GM21723 (cell line): ENCODE data around the gene RSBN1L.

Experiments
- ATAC-seq: cut with Tn5 transposase; IDR thresholded peaks from one replicate; pipeline ENCODE4 v1.9.1; 2021; ENCODE audit warnings: mild to moderate bottlenecking, moderate library complexity; ENCODE audit not compliant: unreplicated experiment

RSBN1L gene

DNA sequence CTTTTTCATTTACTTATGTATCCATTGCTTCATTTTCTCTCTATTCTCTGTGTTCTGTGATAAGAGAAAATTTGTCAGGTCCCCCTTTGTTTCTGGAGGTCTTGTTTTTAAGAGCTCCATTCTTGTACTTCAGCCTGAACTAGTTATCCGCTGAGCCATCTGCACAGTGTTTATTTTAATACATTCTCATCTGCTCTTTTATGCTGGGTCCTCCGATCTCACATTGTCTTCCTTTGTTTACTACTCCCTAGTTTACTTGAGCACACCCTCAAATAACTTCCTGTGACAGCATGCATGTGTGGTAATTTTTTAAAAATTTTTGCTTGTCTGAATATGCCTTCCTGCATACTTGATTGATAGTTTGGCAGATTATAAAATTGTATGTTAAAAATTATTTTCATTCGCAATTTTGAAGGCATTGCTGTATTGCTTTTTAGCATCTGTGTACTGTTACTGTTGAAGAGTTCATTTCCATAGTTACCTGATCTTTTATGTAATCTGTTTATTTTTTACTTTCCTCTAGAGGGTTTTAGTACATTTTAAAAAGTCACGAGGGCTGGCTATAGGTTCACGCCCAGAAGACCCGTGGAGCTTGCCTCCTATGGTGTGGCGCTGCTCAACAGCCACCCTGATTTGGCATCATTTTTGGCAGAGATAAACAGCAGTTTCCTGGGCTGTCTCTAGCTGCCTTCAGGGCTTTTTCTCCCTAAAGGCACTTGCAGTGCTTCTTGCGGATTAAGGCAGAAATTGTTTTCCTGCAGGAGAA lies 31.9 kb downstream of the RSBN1L start:
- ATAC-seq, result no peak

DNA sequence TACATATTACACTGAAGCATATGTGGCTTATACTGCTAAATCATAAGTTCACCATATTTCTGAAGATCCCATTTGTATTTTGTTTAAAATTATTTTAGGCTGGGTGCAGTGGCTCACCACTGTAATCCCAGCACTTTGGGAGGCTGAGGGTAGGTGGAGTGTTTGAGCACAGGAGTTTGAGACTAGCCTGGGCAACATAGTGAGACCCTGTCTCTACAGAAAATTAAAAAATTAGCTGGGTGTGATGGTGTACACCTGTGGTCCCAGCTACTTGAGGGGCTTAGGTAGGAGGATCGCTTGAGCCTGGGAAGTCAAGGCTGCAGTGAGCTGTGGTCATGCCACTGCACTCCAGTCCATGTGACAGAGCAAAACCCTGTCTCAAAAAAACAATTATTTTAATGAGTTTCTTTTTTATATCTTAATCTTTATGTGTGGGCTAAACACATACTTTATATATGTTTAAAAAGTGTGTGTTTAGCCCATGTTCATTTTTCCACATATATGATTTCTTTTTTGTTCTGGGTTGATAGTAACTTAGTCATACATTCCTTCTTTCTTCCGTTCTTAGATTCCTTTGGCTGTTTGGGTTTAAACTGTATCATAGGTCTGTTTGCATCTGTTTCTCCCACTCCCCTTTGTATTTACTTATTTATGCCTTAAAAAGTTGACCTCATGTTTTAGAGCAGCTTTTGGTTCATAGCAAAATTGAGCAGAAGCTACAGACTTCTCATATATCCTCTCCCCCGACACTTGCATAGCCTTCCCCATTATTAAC lies 33.5 kb downstream of the RSBN1L start:
- ATAC-seq, result no peak

DNA sequence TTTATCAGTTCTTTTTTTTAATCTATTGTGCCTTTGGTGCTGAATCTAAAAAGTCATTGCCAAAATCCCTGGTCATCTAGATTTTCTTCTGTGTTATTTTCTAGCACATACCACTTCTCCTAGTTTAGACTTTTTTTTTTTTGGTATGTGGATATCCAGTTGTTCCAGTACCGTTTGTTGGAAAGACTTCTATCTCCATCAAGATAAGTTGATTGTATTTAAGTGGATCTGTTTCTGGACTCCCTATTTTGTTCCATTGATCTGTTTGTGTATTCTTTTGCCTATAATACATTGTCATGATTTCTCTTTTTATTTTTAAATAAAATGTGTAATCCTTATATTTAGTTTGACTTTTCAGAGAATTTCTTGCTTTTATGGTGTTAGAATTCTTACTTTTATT lies 35.5 kb downstream of the RSBN1L start:
- ATAC-seq, result no peak

DNA sequence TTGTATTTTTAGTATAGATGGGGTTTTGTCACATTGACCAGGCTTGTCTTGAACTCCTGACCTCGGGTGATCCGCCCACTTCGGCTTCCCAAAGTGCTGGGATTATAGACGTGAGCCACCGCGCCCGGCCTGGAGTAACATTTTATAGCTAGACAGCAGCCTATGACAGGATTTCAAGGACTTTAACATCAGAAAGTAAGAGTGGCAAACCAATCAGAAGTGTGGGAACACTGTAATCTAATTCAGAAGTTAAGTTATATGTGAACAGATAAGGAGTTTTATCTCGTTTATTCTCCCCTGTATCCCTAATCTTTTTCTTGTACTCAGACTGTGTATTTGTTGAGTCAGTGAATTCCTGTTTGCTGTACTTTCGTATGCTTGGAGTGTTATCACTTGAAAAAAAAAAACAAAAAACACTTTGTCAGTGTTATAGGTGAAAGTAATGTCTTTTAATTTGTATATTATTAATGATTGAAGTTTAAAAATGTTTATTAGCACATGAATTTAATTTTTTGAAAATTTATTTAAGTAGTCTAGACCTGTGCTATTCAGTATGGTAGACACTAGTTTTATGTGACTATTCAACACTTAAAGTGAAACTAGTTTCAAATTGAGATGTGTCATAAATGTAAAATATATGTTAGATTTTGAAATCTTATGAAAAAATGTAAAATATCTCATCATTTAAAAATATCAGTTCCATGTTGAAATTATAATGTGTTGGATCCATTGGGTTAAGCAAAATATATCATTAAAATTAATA lies 38.6 kb downstream of the RSBN1L start:
- ATAC-seq, result no peak

DNA sequence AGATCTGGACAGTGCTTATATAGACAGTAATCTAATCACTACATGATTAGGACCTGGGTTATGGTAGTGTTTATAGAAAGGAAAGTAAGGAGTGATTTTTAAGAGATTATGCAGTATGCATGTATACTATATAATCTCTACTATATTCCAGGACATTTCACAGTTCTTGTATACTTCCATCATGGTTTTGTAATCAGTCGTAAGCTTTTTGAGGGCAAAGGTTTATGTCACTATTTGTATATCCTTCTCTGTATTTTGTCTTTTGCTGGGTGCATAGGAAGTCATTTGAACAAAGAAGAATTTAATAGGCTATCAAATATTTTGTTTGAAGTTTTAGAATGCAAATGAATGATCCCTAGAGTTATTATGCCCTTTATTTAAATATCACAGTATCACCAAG lies 39.2 kb downstream of the RSBN1L start:
- ATAC-seq, result no peak

DNA sequence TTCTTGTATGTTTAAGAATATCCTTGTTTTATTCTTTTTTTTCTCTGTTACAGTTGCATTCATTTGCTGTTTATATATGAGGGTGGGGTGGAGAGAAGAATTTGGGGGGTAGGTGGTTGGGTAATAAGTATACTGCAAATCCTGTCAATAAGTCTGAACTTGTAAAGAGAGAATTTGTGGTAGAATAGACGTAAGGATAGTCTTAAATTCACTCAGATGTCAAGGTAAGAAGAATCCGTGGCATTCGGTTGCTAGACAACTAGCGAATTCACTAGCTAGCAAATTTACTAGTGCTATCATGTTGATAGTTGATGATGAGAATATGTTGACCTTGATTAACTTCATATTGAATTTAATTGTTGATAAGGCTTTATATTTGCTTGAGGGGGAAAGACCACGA lies 40.7 kb downstream of the RSBN1L start:
- no peak for ATAC-seq

DNA sequence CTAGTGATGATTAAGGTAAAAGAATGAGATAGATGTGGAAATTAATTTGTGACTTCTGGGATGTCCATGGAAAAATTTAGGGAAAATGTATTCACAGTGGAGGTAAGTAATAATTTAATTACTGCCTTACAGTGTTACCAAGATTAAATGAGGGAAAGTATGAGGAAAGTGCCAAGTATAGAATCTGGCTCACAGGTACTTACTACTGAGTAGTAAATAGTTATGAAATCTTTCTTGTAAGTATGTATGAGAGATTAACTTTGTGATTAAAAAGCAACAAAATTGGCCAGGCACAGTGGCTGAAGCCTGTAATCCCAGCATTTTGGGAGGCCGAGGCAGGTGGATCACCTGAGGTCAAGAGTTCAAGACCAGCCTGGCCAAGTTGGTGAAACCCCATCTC lies 42.1 kb downstream of the RSBN1L start:
- no peak for ATAC-seq

DNA sequence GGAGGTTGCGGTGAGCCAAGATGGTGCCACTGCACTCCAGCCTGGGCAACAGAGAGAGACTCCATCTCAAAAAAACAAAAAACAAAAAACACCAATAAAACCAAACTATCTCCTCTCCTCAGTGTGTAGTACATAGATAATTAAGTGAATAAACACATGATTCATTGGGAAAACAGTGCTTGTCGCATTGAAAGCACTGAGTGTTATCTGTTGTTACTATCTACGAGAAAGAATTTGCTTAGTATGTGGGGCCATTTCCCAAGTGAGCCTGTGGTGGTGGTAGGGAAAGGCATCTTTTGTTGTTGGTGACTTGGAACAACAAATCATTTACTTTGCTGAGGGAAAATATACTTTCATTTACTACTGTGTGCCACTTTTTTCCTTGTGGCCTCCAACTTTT lies 42.6 kb downstream of the RSBN1L start:
- no peak for ATAC-seq

DNA sequence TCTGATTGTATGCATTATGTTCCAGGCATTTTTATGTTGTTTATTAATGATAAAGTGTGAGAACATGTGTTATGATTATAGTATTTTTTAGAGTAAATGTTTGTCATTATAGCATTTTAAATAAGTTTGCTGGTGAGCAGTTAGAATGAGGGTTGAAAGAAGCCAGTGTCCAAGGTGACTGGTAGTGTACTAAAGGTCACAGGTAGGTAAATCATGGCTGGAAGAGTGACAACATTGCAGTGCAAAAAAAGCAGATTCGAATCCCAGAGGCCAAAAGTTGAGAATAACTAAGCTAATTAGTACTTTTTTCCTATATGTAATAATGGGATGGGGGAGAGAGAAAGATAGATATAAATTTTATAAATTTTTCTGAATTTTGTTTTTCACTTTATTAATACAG lies 44.0 kb downstream of the RSBN1L start:
- ATAC-seq, result no peak

DNA sequence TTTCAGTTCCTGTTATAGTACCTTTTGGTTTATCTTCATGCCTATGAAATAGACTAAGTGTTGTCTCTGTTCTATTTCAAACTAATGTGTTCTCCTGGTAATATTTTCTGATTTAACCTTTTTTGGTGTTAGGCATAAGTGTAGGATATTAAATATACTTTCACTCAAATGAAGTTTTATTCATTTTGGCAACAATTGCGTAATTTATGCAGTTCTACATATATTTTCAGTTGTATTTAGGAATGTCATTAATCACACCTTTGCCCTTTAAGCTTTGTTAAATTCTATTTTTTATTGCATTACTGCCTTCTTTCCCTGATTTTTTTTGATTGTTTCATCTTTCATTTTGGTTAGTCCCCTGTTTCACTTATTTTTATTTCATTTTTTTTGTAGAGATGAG lies 47.3 kb downstream of the RSBN1L start:
- no peak for ATAC-seq

DNA sequence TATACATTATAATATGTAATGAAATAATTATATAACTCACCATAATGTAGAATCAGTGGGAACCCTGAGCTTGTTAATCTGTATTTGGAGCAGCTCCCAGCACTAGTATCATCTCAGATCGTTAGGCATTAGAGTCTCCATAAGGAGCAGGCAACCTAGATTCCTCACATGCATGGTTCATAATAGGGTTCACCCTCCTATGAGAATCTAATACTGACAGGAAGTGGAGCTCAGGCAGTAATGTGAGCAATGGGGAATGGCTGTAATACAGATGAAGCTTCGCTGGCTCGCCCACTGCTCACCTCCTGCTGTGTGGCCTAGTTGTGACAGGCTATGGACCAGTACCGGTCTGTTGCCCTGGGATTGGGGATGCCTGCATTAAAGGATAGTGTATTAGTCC lies 49.5 kb downstream of the RSBN1L start:
- ATAC-seq, result no peak

DNA sequence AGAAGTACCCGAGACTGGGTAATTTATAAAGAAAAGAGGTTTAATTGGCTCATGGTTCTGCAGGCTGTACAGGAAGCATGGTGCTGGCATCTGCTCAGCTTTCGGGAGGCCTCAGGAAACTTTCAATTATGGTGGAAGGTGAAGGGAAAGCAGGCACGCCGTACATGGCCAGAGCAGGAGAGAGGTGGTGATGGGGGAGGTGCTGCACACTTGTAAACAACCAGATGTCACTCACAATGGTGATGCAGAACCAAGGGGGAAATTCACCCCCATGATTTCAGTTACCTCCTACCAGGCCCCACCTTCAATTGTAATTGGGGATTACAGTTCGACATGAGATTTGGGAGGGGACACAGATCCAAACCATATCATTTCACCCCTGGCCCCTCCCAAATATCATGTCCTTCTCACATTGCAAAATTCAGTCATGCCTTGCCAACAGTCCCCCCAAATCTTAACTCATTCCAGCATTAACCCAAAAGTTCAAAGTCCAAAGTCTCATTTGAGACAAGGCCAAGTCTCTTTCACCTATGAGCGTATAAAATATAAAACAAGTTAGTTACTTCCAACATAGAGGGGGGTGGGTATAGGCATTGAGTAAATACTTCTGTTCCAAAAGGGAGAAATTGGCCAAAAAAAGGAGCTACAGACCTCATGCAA lies 50.0 kb downstream of the RSBN1L start:
- no peak for ATAC-seq

DNA sequence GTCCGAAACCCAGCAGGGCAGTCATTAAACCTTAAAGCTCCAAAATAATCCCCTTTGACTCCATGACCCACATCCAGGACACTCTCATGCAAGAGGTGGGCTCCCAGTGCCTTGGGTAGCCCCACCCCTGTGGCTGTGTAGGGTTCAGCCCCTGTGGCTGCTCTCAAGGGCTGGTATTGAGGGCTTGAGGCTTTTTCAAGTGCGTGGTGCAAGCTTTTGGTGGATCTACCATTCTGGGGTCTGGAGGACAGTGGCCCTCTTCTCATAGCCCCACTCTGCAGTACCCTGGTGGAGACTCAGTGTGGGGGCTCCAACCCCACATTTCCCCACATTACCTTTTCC lies 50.5 kb downstream of the RSBN1L start:
- ATAC-seq, result no peak

DNA sequence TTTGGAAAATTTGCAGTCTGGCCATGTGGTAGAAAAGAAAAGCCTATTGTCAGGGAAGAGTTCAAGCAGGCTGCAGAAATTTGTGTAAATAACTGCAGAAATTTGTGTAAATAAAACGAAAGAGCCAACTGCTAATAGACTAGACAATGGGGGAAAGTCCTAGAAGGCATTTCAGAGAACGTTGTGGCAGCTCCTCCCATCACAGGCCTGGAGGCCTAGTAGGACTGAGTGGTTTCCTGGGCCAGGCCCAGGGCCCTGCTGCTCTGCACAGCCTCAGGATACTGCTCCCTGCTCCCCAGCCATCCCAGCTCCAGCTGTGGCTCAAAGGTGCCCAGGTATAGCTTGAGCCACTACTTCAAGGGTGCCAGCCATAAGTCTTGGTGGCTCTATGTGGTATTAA lies 50.9 kb downstream of the RSBN1L start:
- ATAC-seq, result no peak

DNA sequence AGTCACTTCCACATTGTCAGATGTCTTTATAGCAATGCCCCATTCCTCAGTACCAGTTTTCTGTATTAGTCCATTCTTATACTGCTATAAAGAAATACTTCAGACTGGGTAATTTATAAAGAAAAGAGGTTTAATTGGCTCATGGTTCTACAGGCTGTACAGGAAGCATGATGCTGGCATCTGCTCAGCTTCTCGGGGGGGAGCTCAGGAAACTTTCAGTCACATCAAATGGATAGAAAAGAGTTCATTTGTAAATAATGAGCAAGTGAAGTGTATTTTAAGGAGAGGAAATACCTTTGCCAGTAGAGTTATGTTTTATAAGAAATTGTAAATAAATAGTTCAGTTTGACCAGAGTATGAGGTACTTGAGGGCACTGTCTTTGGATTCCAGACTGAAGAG lies 51.5 kb downstream of the RSBN1L start:
- ATAC-seq, result no peak

DNA sequence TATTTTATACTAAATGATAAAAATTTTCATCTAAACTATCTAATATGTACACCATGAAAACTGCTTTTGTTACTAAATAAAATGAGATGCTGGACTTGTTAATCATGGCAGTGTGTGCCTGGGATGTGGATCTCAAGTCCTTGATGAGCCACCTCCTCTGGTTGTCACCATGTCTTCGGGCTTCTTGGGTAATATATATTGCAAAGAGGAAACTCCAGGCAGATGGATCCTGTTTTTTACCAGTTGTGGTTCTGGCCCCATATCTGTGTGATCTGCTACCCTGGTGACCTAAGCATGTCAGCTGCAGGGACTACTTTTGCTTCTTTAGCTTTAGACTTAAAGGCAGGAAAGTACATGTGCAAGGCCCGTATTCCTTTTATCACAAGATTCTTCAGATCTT lies 55.8 kb downstream of the RSBN1L start:
- ATAC-seq, result no peak

DNA sequence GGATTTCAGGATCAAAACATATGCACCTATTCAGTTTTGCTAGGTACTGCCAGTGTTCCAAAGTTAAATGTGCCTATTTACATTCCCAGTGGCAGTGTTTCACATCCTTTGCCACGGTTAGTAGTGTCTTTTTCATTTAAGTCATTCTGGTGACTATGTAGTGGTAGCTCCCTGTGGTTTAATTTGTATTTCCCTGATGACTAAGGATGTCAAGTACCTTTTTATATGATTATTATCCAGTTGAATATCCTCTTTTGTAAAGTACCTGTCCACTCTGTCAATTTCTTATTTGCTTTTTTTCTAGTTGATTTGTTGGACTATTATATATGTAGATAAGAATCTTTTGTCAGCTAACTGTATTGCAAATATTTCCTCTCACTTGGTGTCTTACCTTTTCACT lies 56.9 kb downstream of the RSBN1L start:
- ATAC-seq, result no peak

DNA sequence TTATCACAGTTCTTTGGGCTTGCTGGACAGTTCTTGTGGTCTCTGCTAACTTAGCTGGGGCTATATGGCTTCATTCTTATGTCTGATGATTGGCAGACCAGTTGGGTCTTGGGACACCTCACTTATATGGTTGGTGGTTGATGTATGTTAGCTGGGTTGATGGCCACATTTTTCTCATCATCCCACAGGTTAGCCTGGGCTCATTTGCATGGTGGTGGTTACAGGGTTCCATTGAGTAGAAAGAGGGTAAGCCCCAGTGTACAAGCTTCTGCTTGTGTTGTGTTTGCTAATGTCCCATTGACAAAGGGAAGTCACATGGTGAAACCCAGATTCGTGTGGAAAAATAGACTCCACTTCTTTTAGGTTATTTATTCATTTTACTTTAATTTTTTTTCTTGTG lies 61.3 kb downstream of the RSBN1L start:
- peak; percentile 92 for ATAC-seq

DNA sequence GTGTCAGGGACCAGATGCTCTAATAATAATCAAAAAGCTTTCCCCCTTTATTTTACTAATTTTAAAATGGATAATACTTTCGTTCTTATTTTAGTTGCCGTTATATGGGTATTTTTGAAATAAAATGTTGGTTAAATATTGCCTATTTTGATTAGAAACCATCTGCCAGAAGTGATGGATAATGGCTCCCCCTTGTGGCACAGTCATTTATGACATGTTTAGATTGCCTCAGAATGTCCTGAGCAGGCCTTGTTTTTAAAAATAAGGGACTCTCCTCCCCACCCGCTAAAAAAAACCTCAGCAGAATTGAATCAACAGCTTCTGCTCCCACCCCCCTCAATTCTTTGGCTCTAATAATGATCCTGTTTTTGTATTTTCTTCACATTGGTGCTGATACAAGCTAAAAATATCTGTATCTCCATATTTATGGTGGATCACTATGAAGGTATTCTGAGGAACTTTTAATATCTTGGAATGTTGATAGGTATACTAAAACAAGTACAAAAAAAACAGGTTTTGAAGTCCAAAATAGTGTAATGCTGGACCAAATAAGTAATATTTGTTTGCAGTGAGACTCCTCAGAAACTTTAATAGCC lies 63.1 kb downstream of the RSBN1L start:
- ATAC-seq, result peak; percentile 43

DNA sequence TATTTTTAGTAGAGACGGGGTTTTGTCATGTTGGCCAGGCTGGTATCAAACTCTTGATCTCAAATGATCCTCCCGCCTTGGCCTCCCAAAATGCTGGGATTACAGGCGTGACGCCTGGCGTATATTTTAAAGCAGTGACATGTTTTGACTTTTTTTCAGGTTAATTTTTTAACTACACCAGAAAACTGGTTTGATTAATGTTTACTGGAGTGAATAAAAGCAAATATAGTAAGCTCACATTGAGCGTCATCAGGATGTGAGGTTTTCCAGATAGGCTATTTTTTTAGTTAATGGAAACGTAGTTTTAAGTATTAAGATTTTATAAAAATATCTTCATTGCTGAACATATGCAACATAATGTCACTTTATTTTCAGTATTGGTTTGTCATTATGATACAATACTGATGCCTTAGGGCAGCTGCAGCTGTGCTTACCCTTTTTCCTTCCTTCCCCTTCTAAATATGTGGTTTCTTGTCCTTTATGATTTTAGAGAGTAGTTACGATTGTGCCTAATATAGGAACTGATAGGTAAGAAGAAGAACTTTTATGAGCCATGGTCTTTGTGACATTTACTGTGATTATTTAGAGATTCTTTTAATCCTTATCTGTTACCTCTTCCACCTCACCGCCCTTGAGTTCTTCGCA lies 64.7 kb downstream of the RSBN1L start:
- no peak for ATAC-seq

DNA sequence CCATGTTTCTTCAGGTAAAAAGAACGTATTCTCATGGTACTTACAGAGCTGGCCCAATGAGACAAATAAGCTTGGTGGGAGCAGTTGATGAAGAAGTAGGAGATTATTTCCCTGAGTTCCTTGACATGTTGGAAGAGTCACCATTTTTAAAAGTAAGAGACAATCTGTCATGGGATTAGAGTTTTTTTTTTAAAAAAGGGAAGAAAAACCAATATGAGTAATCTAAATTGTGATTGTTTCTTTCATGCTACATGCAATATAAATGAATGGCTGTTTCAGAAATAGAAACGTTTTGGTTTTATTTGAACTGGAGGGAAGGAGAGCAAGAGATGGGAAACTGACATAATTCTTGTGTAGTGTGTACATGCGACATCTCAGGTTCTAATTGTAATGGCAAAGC lies 69.2 kb downstream of the RSBN1L start:
- no peak for ATAC-seq
